ENCODE measurements around the gene GRAMD4. TPM values are rescaled to one million over a fixed set of nuclear protein-coding genes. Genes with fewer than 3 reads are reported as not detected.

The GRAMD4 gene
- 25.4 and 27.2 TPM in 2 replicates for total RNA-seq

DNA sequence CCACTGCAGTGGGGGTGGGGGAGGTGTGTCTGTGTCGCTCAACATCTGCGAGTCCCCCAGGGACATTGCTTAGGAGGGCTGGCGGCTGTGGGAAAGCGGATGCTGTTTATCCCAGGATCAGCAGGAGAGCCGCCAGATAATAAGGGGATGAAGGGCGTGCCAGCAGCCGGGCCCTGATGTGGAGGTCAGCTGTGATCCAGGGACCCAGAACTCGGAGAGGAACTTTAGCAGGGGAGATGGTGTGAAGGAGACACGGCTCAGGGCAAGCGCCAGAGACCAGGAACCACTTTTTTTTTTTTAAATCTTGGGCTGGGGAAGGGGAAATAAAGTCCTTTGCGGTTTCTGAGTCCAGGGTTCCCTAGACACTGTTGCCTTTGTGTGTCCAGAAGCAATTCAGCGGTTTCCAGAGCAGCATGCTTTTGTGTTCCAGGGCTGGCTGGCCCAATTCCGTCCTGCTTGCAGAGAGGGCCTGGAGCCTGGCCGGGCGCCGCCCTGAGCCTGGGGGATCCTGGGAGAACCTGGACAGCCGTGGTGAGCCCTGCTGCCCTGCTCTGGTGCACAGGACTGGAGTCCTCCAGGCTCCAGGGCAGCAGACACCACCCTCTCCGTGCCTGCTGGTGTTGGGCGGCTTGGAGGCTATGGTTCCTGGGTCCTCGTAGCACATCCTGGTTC, at the start of gene GRAMD4:
Gene GRAMD4, plus strand, starts transcription at position 557 of the 672 bp plus-strand sequence. CDS start 6,414 bp downstream, outside the sequence.

Other genes with a start within 250 kb of the GRAMD4 start
- 1.6 and 1.8 TPM in 2 replicates for gene CELSR1, start 82.8 kb upstream of the GRAMD4 start, total RNA-seq
- 54.4 and 54.8 TPM in 2 replicates for gene CERK, start 117.9 kb downstream of the GRAMD4 start, total RNA-seq
- 11.6 and 12.6 TPM in 2 replicates for gene TBC1D22A, start 142.3 kb downstream of the GRAMD4 start, total RNA-seq